Heart left ventricle (tissue), 16 donors: Measurements from ENCODE around the gene LUC7L. TPM values are rescaled to one million over a fixed set of nuclear protein-coding genes. Genes with fewer than 3 reads are reported as not detected.

Source experiments
- ATAC-seq, 4 donors: fragments of 200-7000 bp; cut with Tn5 transposase; one replicate each; pipeline ENCODE4 v1.9.1; 2020 to 2022; ENCODE audit warnings: moderate library complexity in 4 of 4, mild to moderate bottlenecking in 3 of 4, moderate number of reproducible peaks in 1 of 4
- DNase-seq, 5 donors: peaks; one replicate each; pipeline ENCODE4 v3.0.0-alpha.2; 2020
- H3K27ac ChIP-seq, 12 donors: fragments of 200-600 bp; sonication (generic) in 4 of 12; one replicate each; pipeline versions ENCODE4 v1.5.0 to v1.8.0; 2016 to 2022; ENCODE audit warnings: mild to moderate bottlenecking in 2 of 12
- H3K27me3 ChIP-seq, 9 donors: fragments of 200-600 bp; sonication (generic) in 2 of 9; one replicate each; pipeline versions ENCODE4 v1.5.1 to v1.8.0; 2016 to 2022; ENCODE audit warnings: mild to moderate bottlenecking in 3 of 9
- H3K36me3 ChIP-seq, 9 donors: fragments of 200-600 bp; sonication (generic) in 2 of 9; one replicate each; pipeline versions ENCODE4 v1.5.0 to v1.8.0; 2018 to 2022; ENCODE audit warnings: mild to moderate bottlenecking in 2 of 9
- H3K4me1 ChIP-seq, 12 donors: fragments of 200-600 bp; sonication (generic) in 4 of 12; one replicate each; pipeline versions ENCODE4 v1.5.0 to v1.8.0; 2016 to 2022; ENCODE audit warnings: mild to moderate bottlenecking in 3 of 12
- H3K4me3 ChIP-seq, 12 donors: fragments of 200-600 bp; sonication (generic) in 4 of 12; one replicate each; pipeline versions ENCODE4 v1.5.0 to v1.8.0; 2017 to 2022; ENCODE audit warnings: mild to moderate bottlenecking in 9 of 12, moderate library complexity in 4 of 12
- H3K9me3 ChIP-seq, 12 donors: fragments of 200-600 bp; sonication (generic) in 4 of 12; one replicate each; pipeline versions ENCODE4 v1.5.0 to v1.8.0; 2016 to 2022; ENCODE audit warnings: mild to moderate bottlenecking in 1 of 12
- POLR2A ChIP-seq, 2 donors: fragments of 450-650 bp; IDR thresholded peaks; one replicate each; pipeline ENCODE4 v1.6.1; 2017; ENCODE audit warnings: antibody characterized with exemption in 2 of 2, mild to moderate bottlenecking in 2 of 2, moderate library complexity in 2 of 2
- WGBS, 4 donors: extraction: QIAGEN DNeasy Blood & Tissue Kit in 2 of 4; methylation state at CpG; one replicate each; pipeline versions ENCODE4 v1.1.5 to v1.1.7; 2013 to 2018; 5-methylcytosine and 5-hydroxymethylcytosine counted together
- intact Hi-C, 10 donors: fragments of 100-400 bp; cut with DNase I; formaldehyde crosslinking; loops; one replicate each; pipeline versions ENCODE4 v1.11.1 to v1.14.2; 2022
- polyA plus RNA-seq, 2 donors: library from polyadenylated mRNA; stranded (reverse); fragments of 200-250 nt; gene quantifications; one replicate each; pipeline ENCODE4 v1.2.3, GENCODE V29; 2013
- total RNA-seq, 9 donors: library from RNA; depleted of rRNA in 2 of 9; stranded (reverse); fragments of >200 nt in 2 of 9; fragmentation: NEBNext Ultra II Directional in 3 of 9; extraction: Animal tissue kit (Norgen Biotek cat#: 25700) in 3 of 9; gene quantifications; one replicate each; pipeline versions ENCODE4 v1.1.0 to v1.2.4, GENCODE V29; 2016 to 2023
- TF ChIP-seq, protein P1 (sequence below), 12 donors: fragments of 200-600 bp; sonication (generic) in 4 of 12; IDR thresholded peaks; one replicate each; pipeline versions ENCODE4 v1.5.0 to v1.8.0; 2018 to 2022; ENCODE audit warnings: antibody characterized with exemption in 12 of 12, mild to moderate bottlenecking in 5 of 12
- donor health status: ischemic (EF 13 %, LVEDD 7.1; RV severe dilation, severe dysfunction).
- donor health status: healthy with polysubstance abuse.
- donor health status: DM: no; HTN: yes; CAD: no.
- donor health status: DM: no; HTN: no; CAD: no.
- donor health status: ischemic (EF 25% LVEDD 6.9; RV normal size, moderate dysfunction).
- donor health status: ischemic (EF 25% LVEDD 5.7; RV mildly dilated, moderate dysfunction).
- donor health status: healthy.
- donor health status: DM: yes; HTN: yes; CAD: no.
- donor health status: ischemic (EF 35%, LVEDD 5.7; RV mildly dilated, moderate dysfunction).
- donor health status: nonischemic (EF 11% LVEDD 7.7; RV severe dilation, severe dysfunction).
- donor health status: DM: yes; HTN: yes; CAD: no.
- donor health status: PGD.
- donor health status: ischemic (EF 29% LVEDD 5.4; RV normal size, mild dysfunction).
- donor health status: nonischemic (EF 23%, LVEDD 6.1; RV moderate dilation, normal function).

Gene LUC7L
- total and polyA plus RNA-seq, 11 donors = 12.5 to 47.5 (median 19.4) TPM

DNA sequence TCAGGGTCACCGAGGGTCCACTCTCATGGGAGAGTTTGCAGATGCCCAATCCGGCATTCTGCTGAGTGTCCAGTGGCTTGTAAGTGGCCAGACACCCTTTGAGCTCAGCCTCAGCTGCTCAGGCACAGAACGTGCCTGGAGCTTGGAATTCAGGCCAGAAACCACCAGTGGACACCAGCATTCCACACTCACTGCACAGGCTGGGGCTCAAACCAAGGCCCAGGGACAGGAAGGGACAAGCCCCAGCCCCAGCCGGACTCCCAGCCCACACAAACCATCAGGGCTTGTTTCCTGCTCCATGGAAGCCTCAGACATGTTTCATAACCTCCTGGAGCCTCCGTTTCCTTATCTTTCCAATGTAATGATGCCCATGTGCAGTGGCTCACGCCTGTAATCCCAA lies 85.8 kb downstream of the LUC7L start:
- DNase-seq = no peak
- H3K4me1 ChIP-seq = peaks cover 0 to 8% (median 0%) of the 10 kb centered on the region in 12 donors
- intact Hi-C loops = no loop called here
- no peaks in the 10 kb centered on the region for H3K9me3 ChIP-seq
- H3K4me3 ChIP-seq = no peak overlapping the region
- WGBS, 4 donors = 54 to 64% (median 61%) methylated on average over 5 to 6 of the region's 6 CpGs
- H3K27ac ChIP-seq = no peak overlapping the region
- ATAC-seq = no peak
- H3K27me3 ChIP-seq = peaks cover 0 to 18% (median 0%) of the 10 kb centered on the region in 9 donors
- no peak for TF ChIP-seq POLR2A (IDR thresholded peaks at IDR 0.05)
- TF ChIP-seq, protein P1, sequence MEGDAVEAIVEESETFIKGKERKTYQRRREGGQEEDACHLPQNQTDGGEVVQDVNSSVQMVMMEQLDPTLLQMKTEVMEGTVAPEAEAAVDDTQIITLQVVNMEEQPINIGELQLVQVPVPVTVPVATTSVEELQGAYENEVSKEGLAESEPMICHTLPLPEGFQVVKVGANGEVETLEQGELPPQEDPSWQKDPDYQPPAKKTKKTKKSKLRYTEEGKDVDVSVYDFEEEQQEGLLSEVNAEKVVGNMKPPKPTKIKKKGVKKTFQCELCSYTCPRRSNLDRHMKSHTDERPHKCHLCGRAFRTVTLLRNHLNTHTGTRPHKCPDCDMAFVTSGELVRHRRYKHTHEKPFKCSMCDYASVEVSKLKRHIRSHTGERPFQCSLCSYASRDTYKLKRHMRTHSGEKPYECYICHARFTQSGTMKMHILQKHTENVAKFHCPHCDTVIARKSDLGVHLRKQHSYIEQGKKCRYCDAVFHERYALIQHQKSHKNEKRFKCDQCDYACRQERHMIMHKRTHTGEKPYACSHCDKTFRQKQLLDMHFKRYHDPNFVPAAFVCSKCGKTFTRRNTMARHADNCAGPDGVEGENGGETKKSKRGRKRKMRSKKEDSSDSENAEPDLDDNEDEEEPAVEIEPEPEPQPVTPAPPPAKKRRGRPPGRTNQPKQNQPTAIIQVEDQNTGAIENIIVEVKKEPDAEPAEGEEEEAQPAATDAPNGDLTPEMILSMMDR (IDR thresholded peaks at IDR 0.05) = no peak
- H3K36me3 ChIP-seq = no peaks in the 10 kb centered on the region

DNA sequence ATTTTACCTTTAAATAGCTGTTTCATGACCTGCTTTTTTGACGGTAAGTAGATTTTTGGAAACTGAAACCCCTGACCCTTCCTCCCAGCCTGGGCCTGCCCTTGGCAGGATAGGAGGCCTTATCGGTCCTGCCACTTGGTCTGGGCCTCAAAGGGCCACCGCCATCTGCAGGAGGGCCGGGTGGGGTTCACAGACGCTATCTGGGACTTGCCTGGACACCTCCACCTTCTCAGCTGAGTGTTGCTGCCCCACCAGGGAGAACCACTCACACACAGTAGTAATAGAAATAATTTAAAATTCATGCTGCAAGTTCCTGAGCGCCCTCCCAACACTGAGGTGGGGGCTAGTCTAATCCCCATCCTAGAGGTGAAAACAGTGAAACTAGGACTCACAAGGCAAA lies 86.2 kb downstream of the LUC7L start:
- peaks cover 0 to 8% (median 0%) of the 10 kb centered on the region in 12 donors for H3K4me1 ChIP-seq
- intact Hi-C loops = no loop called here
- DNase-seq (no peak), ATAC-seq (no peak)
- no peak for TF ChIP-seq POLR2A (IDR thresholded peaks at IDR 0.05)
- TF ChIP-seq, protein P1 (IDR thresholded peaks at IDR 0.05) = no peak
- H3K27me3 ChIP-seq = peaks cover 0 to 15% (median 0%) of the 10 kb centered on the region in 9 donors
- no peaks in the 10 kb centered on the region for H3K36me3 ChIP-seq
- no peak overlapping the region for H3K27ac ChIP-seq
- no peaks in the 10 kb centered on the region for H3K9me3 ChIP-seq
- no peak overlapping the region for H3K4me3 ChIP-seq
- 71 to 79% (median 78%) methylated on average over 5 to 6 of the region's 6 CpGs for WGBS, 4 donors

DNA sequence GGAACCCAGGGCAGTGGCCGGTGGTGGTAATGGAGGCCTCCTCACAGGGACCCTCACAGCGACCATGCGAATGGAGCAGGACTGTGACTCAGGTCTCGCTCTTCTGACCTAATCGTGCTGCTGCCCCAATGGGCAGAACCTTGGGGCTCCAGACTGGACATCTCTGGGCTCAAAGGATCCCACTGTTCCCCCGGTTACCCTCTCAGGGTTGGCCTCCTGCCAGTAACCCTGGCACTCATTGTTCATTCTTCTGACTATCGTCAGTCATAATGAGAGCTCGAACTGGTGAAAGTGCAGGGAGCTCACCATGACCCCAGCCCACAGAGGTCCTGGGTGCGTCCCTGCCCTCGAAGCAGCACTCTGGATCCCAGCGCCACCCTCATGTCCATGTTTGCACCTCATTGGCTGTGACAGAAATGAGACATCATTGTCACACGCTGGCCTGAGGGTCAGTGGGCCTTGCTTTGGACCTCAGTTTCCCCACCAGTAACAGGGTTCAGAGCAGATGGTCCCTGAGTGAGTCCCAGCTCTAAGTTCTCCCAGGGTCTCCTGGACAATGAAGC lies 86.8 kb downstream of the LUC7L start:
- H3K27me3 ChIP-seq = peaks cover 0 to 15% (median 0%) of the 10 kb centered on the region in 9 donors
- H3K27ac ChIP-seq = no peak overlapping the region
- no peaks in the 10 kb centered on the region for H3K36me3 ChIP-seq
- no peaks in the 10 kb centered on the region for H3K9me3 ChIP-seq
- 72 to 82% (median 77%) methylated on average over 11 to 12 of the region's 12 CpGs for WGBS, 4 donors
- intact Hi-C loops = no loop called here
- TF ChIP-seq POLR2A (IDR thresholded peaks at IDR 0.05) = no peak
- TF ChIP-seq, protein P1 (IDR thresholded peaks at IDR 0.05) = no peak
- H3K4me1 ChIP-seq = peaks cover 0 to 13% (median 4%) of the 10 kb centered on the region in 12 donors
- H3K4me3 ChIP-seq = no peak overlapping the region
- ATAC-seq = no peak
- DNase-seq = no peak

DNA sequence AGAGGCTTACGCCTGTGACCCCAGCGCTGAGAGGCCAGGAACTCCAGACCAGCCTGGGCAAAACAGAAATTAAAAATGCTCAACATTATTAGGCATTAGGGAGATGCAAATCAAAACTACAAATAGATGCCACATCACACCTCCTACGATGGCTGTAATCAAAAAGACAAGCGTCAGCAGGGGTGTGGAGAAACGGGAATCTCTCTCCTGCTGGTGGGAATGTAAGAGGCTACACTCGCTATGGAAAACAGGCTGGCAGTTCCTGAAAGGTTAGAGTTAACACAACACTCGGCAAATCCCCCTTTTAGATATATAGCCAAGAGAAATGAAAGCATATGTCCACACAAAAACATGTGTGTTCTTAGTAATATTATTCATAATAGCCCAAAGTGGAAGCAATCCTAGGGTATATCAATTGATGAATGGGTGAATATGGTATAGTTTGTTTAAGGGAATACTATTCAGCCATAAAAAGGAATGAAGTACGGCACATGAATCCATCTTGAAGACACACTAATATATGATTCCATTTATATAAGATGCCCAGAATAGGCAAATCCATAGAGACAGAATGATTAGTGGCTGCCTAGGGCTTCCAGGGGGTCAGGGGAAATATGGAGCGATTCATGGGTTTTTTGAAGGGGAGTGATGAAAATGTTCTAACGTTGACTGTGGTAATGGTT lies 88.9 kb downstream of the LUC7L start:
- TF ChIP-seq, protein P1 (IDR thresholded peaks at IDR 0.05) = no peak
- TF ChIP-seq POLR2A (IDR thresholded peaks at IDR 0.05) = no peak
- Histone ChIP-seq H3K4me3 (no peak overlapping the region), H3K36me3 (no peaks in the 10 kb centered on the region), H3K27ac (no peak overlapping the region), H3K27me3 (peaks cover 0 to 15% (median 0%) of the 10 kb centered on the region in 9 donors), H3K9me3 (no peaks in the 10 kb centered on the region), H3K4me1 (peaks cover 0 to 18% (median 7%) of the 10 kb centered on the region in 12 donors)
- ATAC-seq (no peak), DNase-seq (no peak)
- WGBS, 4 donors = 57 to 69% (median 62%) methylated on average over 10 of the region's 10 CpGs
- intact Hi-C loops = no loop called here

Other genes with a start within 250 kb of the LUC7L start
- 10 to 100 TPM in 7 of 9 donors, 1 to 10 TPM in 2; 4.1 to 14.4 (median 11.5) TPM for gene POLR3K, start 175.8 kb downstream of the LUC7L start, total RNA-seq
- gene POLR3K, start 175.8 kb downstream of the LUC7L start, polyA plus RNA-seq = 10 to 100 TPM; 10.9 to 20.3 TPM
- gene SNRNP25, start 175.6 kb downstream of the LUC7L start, total RNA-seq = 100 to 1,000 TPM in 1 of 9 donors, 10 to 100 TPM in 8; 41.6 to 105 (median 56.5) TPM
- 100 to 1,000 TPM in 1 of 2 donors, 10 to 100 TPM in 1; 65.2 to 127 TPM for gene SNRNP25, start 175.6 kb downstream of the LUC7L start, polyA plus RNA-seq
- 10 to 100 TPM; 17.4 to 30.6 (median 22.7) TPM for gene RHBDF1, start 156.8 kb downstream of the LUC7L start, total RNA-seq
- gene RHBDF1, start 156.8 kb downstream of the LUC7L start, polyA plus RNA-seq = 10 to 100 TPM; 23.9 to 45.8 TPM
- gene MPG, start 151.2 kb downstream of the LUC7L start, total RNA-seq = 10 to 100 TPM; 30.5 to 89.7 (median 38.6) TPM
- 10 to 100 TPM; 63.5 to 77.3 TPM for gene MPG, start 151.2 kb downstream of the LUC7L start, polyA plus RNA-seq
- gene NPRL3, start 90.8 kb downstream of the LUC7L start, total RNA-seq = 10 to 100 TPM; 12.9 to 29.4 (median 23.9) TPM
- 10 to 100 TPM; 15.5 to 25.6 TPM for gene NPRL3, start 90.8 kb downstream of the LUC7L start, polyA plus RNA-seq
- not detected for gene HBZ, start 76.8 kb downstream of the LUC7L start, total RNA-seq
- gene HBZ, start 76.8 kb downstream of the LUC7L start, polyA plus RNA-seq = not detected
- gene HBM, start 63.5 kb downstream of the LUC7L start, total RNA-seq = under 1 TPM in 4 of 9 donors, not detected in 5; 0.54 to 0.62 (median 0.58) TPM
- not detected for gene HBM, start 63.5 kb downstream of the LUC7L start, polyA plus RNA-seq
- gene HBA2, start 56.6 kb downstream of the LUC7L start, total RNA-seq = 1,000 to 10,000 TPM in 2 of 9 donors, 100 to 1,000 TPM in 4, 10 to 100 TPM in 3; 47.9 to 2,038 (median 162) TPM
- 10 to 100 TPM in 1 of 2 donors, 1 to 10 TPM in 1; 3.6 to 90.1 TPM for gene HBA2, start 56.6 kb downstream of the LUC7L start, polyA plus RNA-seq
- 1,000 to 10,000 TPM in 1 of 9 donors, 100 to 1,000 TPM in 7, 10 to 100 TPM in 1; 74.1 to 1,031 (median 259) TPM for gene HBA1, start 52.8 kb downstream of the LUC7L start, total RNA-seq
- 10 to 100 TPM in 1 of 2 donors, 1 to 10 TPM in 1; 1.8 to 32.6 TPM for gene HBA1, start 52.8 kb downstream of the LUC7L start, polyA plus RNA-seq
- not detected for gene HBQ1, start 49.0 kb downstream of the LUC7L start, total RNA-seq
- gene HBQ1, start 49.0 kb downstream of the LUC7L start, polyA plus RNA-seq = not detected
- 100 to 1,000 TPM; 132 to 201 (median 148) TPM for gene FAM234A, start 5.4 kb upstream of the LUC7L start, total RNA-seq
- gene FAM234A, start 5.4 kb upstream of the LUC7L start, polyA plus RNA-seq = 100 to 1,000 TPM; 110 to 124 TPM
- 10 to 100 TPM in 5 of 9 donors, 1 to 10 TPM in 4; 4.9 to 19.5 (median 11.8) TPM for gene RGS11, start 46.5 kb upstream of the LUC7L start, total RNA-seq
- 10 to 100 TPM in 1 of 2 donors, 1 to 10 TPM in 1; 1.1 to 12.1 TPM for gene RGS11, start 46.5 kb upstream of the LUC7L start, polyA plus RNA-seq
- gene ARHGDIG, start 51.1 kb upstream of the LUC7L start, total RNA-seq = 10 to 100 TPM in 3 of 9 donors, 1 to 10 TPM in 6; 5.5 to 19.2 (median 8.2) TPM
- 10 to 100 TPM in 1 of 2 donors, under 1 TPM in 1; 0.26 to 11.4 TPM for gene ARHGDIG, start 51.1 kb upstream of the LUC7L start, polyA plus RNA-seq
- gene PDIA2, start 53.7 kb upstream of the LUC7L start, total RNA-seq = 1 to 10 TPM in 8 of 9 donors, under 1 TPM in 1; 0.98 to 9.3 (median 5.1) TPM
- gene PDIA2, start 53.7 kb upstream of the LUC7L start, polyA plus RNA-seq = 1 to 10 TPM in 1 of 2 donors, under 1 TPM in 1; 0.17 to 1.7 TPM
- gene AXIN1, start 123.3 kb upstream of the LUC7L start, total RNA-seq = 10 to 100 TPM in 6 of 9 donors, 1 to 10 TPM in 3; 6.8 to 32.0 (median 11.6) TPM
- 10 to 100 TPM; 10.0 to 19.8 TPM for gene AXIN1, start 123.3 kb upstream of the LUC7L start, polyA plus RNA-seq
- 100 to 1,000 TPM in 2 of 9 donors, 10 to 100 TPM in 7; 66.3 to 126 (median 77.7) TPM for gene MRPL28, start 141.1 kb upstream of the LUC7L start, total RNA-seq
- 100 to 1,000 TPM; 135 to 157 TPM for gene MRPL28, start 141.1 kb upstream of the LUC7L start, polyA plus RNA-seq
- 10 to 100 TPM; 32.3 to 65.3 (median 44.9) TPM for gene PGAP6, start 152.5 kb upstream of the LUC7L start, total RNA-seq
- gene PGAP6, start 152.5 kb upstream of the LUC7L start, polyA plus RNA-seq = 10 to 100 TPM; 30.1 to 63.8 TPM
- 10 to 100 TPM; 53.9 to 95.3 (median 73.8) TPM for gene NME4, start 167.8 kb upstream of the LUC7L start, total RNA-seq
- 100 to 1,000 TPM in 1 of 2 donors, 10 to 100 TPM in 1; 37.5 to 103 TPM for gene NME4, start 167.8 kb upstream of the LUC7L start, polyA plus RNA-seq
- gene DECR2, start 172.4 kb upstream of the LUC7L start, total RNA-seq = 10 to 100 TPM in 6 of 9 donors, 1 to 10 TPM in 3; 6.9 to 20.6 (median 12.2) TPM
- gene DECR2, start 172.4 kb upstream of the LUC7L start, polyA plus RNA-seq = 10 to 100 TPM in 1 of 2 donors, 1 to 10 TPM in 1; 7.1 to 17.1 TPM
- gene RAB11FIP3, start 196.2 kb upstream of the LUC7L start, total RNA-seq = 10 to 100 TPM; 19.9 to 39.9 (median 31.9) TPM
- gene RAB11FIP3, start 196.2 kb upstream of the LUC7L start, polyA plus RNA-seq = 10 to 100 TPM; 19.3 to 35.2 TPM